Measurements from ENCODE around the gene BTBD16. TPM values are rescaled to one million over a fixed set of nuclear protein-coding genes. Genes with fewer than 3 reads are reported as not detected.

The BTBD16 gene
- total RNA-seq, 1 donor = not detected

- Histone ChIP-seq H3K27me3 (ENCODE audit: insufficient read depth, low read length) (no peaks in the 10 kb centered on the region), H3K4me3 (ENCODE audit: low read length) (no peak overlapping the region), H3K9me3 (ENCODE audit: low read depth, low read length) (no peaks in the 10 kb centered on the region), H3K4me1 (ENCODE audit: insufficient read depth, low read length) (no peaks in the 10 kb centered on the region)
Observed at GRCh38 chr10:122343135-122343800, 72.2 kb downstream of the BTBD16 start.

DNA sequence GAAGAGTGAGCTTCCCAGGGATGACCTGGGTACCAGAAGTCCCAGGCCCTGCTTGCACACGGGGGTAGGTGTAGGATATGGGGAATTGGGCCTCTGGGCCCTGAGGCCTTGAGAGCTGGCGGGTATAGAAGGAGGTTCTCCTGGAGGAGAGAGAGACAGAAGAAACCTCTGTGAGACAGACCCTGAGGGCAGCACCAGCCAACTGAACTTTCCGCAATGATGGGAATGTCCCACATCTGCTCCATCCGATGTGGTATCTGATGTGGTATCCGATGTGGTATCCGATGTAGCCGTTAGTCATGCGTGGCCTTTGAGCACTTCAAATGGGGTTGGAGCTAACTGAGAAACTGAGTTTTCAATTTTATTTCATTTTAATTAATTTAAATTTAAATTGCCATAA lies 72.8 kb downstream of the BTBD16 start:
- H3K4me1 ChIP-seq (ENCODE audit: insufficient read depth, low read length) = no peaks in the 10 kb centered on the region

GRCh38 chr10:122344741-122345258 lies 73.7 kb downstream of the BTBD16 start:
- Histone ChIP-seq H3K4me1 (ENCODE audit: insufficient read depth, low read length) (no peaks in the 10 kb centered on the region), H3K4me3 (ENCODE audit: low read length) (no peak overlapping the region), H3K9me3 (ENCODE audit: low read depth, low read length) (no peaks in the 10 kb centered on the region)

More for the DNA sequence above, 72.8 kb downstream of the BTBD16 start:
- Histone ChIP-seq H3K4me3 (ENCODE audit: low read length) (no peak overlapping the region), H3K9me3 (ENCODE audit: low read depth, low read length) (no peaks in the 10 kb centered on the region), H3K27me3 (ENCODE audit: insufficient read depth, low read length) (no peaks in the 10 kb centered on the region)

GRCh38 chr10:122346326-122346950 lies 75.3 kb downstream of the BTBD16 start:
- H3K9me3 ChIP-seq (ENCODE audit: low read depth, low read length) = no peaks in the 10 kb centered on the region
- no peaks in the 10 kb centered on the region for H3K4me1 ChIP-seq (ENCODE audit: insufficient read depth, low read length)
- H3K4me3 ChIP-seq (ENCODE audit: low read length) = no peak overlapping the region
- H3K27me3 ChIP-seq (ENCODE audit: insufficient read depth, low read length) = no peaks in the 10 kb centered on the region

More at GRCh38 chr10:122344741-122345258, 73.7 kb downstream of the BTBD16 start:
- no peaks in the 10 kb centered on the region for H3K27me3 ChIP-seq (ENCODE audit: insufficient read depth, low read length)

DNA sequence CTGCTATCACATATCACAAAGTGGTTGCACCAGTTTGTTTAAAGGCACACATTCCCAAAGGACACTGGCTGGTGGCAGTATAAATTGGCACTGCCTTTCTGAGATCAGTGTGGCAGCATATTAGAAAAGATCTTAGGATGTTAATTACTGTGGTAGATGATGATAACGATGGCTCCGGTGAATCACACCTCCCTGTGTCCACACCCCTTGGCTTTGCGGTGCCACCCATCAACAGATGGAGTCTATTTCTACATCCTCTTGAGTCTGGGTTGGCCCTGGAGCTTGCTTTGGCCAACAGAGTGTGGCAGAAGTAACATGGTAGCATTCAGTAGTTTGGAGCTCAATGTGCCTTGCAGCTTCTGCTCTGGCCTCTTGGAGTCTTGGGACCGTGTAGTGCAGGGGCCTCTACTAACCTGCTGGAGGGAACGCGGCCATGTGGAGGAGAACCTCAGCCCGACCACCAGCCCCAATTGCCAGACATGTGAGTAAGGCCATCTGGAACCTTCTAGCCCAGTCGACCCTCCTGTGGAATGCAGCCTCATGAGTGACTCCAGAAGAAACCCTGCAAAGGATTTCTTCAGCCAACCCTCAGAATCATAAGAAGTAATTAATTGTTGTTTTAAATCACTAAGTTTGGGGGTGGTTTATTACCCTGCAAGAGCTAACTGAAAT lies 76.2 kb downstream of the BTBD16 start:
- H3K4me1 ChIP-seq (ENCODE audit: insufficient read depth, low read length) = no peaks in the 10 kb centered on the region
- H3K4me3 ChIP-seq (ENCODE audit: low read length) = no peak overlapping the region
- H3K9me3 ChIP-seq (ENCODE audit: low read depth, low read length) = no peaks in the 10 kb centered on the region
- no peaks in the 10 kb centered on the region for H3K27me3 ChIP-seq (ENCODE audit: insufficient read depth, low read length)

DNA sequence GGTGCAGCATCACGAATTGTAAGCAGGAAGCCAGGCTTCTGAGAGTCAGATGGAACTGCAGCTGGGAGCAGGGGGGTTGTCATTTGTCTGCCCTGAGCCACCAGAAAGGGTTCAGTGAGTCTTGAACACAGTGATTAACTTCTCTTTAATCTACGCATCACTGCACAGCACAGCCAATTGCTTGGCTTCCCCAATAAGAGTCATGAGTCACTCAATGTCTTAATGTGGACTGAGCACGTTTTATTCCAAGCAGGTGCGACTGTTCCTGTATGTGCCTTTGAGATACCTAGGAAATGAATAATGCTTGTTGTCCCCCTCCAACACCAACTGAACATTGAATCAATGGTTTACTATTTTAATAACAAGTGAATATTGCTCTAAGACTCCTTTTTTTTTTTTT lies 77.4 kb downstream of the BTBD16 start:
- H3K4me3 ChIP-seq (ENCODE audit: low read length) = no peak overlapping the region
- no peaks in the 10 kb centered on the region for H3K9me3 ChIP-seq (ENCODE audit: low read depth, low read length)
- H3K27me3 ChIP-seq (ENCODE audit: insufficient read depth, low read length) = peaks cover 2% of the 10 kb centered on the region
- H3K4me1 ChIP-seq (ENCODE audit: insufficient read depth, low read length) = no peaks in the 10 kb centered on the region

DNA sequence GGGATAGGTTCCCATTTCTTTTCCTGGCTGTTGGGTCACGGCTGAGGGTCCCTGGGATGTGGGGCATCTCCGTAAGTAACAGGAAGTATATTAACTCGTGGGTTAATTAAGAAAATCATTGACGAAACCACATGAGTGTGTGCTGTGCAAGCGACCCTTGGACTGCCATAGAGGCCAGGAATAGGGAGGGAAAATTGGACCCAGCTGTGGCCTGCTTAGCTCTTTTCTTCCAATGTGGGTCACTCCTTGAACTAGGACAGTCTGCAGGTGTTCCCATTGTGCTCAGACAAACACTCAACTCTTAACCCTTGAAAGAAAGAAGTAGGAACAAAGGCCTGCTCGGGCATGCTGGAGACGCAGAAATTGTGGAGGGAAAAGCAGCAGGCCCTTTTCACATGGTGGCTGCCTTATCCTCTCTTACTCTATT lies 77.9 kb downstream of the BTBD16 start:
- Histone ChIP-seq H3K4me1 (ENCODE audit: insufficient read depth, low read length) (no peaks in the 10 kb centered on the region), H3K9me3 (ENCODE audit: low read depth, low read length) (no peaks in the 10 kb centered on the region), H3K27me3 (ENCODE audit: insufficient read depth, low read length) (peaks cover 2% of the 10 kb centered on the region), H3K4me3 (ENCODE audit: low read length) (no peak overlapping the region)

DNA sequence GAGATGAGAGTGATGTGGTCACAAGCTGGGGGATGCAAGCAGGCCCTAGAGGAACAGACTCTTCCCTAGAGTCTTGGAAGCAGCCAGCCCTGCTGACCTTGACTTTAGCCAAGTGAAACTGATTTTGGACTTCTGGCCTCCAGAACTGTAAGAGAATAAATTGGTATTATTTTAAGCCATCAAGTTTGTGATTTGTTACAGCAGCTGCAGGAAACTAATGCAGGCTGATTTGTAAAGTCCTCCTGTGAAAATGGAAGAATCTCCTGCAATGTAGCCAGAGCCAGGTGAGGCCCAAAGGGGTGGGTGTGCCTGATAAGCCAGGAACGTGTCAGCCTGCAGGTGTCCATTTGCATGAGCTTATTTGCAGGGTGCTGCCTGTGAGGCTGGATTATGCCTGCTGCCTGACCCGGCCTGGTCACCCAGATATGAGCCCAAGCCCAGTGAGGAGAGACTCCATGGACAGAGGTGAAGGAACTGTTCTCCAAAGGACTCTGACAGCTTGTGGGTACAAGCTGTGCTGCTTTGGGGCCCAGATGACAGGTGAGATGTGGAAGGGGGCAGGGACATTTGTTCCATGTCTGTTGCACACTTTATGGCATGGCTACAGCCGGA lies 78.8 kb downstream of the BTBD16 start:
- H3K27me3 ChIP-seq (ENCODE audit: insufficient read depth, low read length) = peaks cover 2% of the 10 kb centered on the region
- no peaks in the 10 kb centered on the region for H3K9me3 ChIP-seq (ENCODE audit: low read depth, low read length)
- no peak overlapping the region for H3K4me3 ChIP-seq (ENCODE audit: low read length)
- no peaks in the 10 kb centered on the region for H3K4me1 ChIP-seq (ENCODE audit: insufficient read depth, low read length)

GRCh38 chr10:122350893-122351292 lies 79.8 kb downstream of the BTBD16 start:
- Histone ChIP-seq H3K4me1 (ENCODE audit: insufficient read depth, low read length) (no peaks in the 10 kb centered on the region), H3K9me3 (ENCODE audit: low read depth, low read length) (no peaks in the 10 kb centered on the region), H3K4me3 (ENCODE audit: low read length) (no peak overlapping the region), H3K27me3 (ENCODE audit: insufficient read depth, low read length) (peaks cover 2% of the 10 kb centered on the region)

DNA sequence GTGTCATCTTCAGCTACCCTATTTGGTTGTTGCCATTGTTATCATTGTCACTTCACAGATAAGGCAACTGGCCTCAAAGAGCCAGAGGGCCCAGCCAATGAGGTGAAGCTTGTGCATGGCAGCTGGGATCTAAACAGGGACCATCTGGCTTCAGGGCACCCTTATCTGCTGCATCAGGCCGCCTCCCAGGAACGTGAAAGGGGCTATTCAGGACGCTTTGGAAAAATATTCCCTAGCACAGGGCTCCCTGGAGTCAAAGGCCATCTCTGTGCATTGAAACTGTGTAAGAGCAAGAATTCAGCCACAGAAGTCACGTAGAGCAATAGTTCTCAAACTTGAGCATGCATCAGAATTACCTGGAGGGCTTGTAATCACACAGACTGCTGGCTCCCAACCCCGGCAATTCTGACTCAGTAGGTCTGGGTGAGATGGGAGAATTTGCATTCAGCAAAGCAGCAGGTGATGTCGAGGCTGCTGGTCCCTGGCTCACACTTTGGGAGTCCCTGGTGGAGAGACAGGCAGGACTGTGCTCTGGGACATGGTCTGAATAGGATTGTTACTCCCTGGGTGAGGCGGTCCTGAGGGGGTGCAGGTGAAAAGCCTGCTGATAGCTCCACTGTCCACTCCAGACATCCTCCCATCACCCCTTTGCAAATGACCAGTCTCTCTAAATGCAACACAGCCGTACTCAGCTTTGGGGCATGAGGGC lies 81.9 kb downstream of the BTBD16 start:
- Histone ChIP-seq H3K4me3 (ENCODE audit: low read length) (no peak overlapping the region), H3K27me3 (ENCODE audit: insufficient read depth, low read length) (peaks cover 2% of the 10 kb centered on the region), H3K9me3 (ENCODE audit: low read depth, low read length) (no peaks in the 10 kb centered on the region), H3K4me1 (ENCODE audit: insufficient read depth, low read length) (no peaks in the 10 kb centered on the region)

DNA sequence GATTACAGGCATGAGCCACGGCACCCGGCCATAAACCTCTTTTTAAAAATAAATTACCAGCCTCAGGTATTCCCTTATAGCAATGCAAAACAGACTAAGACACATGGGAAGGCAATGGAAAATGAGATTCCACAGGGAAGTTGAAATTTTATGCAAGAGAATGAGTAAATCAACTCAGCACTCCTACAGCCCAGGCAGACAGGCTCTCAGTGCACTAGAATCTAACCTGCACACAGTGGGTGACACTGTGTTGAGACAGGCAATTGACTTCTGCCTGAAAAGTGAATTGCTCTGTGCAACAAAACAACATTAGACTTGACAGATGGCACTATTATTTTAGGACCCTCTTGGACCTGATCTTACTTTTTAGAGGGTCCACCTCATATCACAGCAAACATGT lies 83.3 kb downstream of the BTBD16 start:
- Histone ChIP-seq H3K4me3 (ENCODE audit: low read length) (no peak overlapping the region), H3K4me1 (ENCODE audit: insufficient read depth, low read length) (no peaks in the 10 kb centered on the region), H3K27me3 (ENCODE audit: insufficient read depth, low read length) (peaks cover 2% of the 10 kb centered on the region), H3K9me3 (ENCODE audit: low read depth, low read length) (peaks cover 4% of the 10 kb centered on the region)

DNA sequence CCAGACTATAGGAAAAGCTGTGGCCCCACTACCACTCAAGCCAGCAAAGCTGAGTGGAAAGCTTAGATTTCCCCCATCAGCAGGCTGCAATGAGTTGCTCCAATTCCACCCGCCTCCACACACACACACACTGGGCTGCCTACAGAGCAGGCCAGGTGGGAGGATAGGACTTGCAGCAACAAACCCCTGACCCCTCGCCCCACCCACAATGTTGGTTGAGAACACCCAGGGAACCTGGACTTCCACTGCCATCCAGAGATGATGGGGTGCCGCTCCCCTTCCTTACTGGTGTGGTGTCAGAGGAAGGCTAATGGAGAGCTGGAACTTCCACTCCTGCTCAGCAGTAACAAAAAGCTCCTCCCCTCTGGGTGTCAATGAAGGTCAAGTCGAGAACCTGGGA lies 86.6 kb downstream of the BTBD16 start:
- H3K4me1 ChIP-seq (ENCODE audit: insufficient read depth, low read length) = no peaks in the 10 kb centered on the region
- H3K4me3 ChIP-seq (ENCODE audit: low read length) = no peak overlapping the region
- peaks cover 4% of the 10 kb centered on the region for H3K9me3 ChIP-seq (ENCODE audit: low read depth, low read length)
- H3K27me3 ChIP-seq (ENCODE audit: insufficient read depth, low read length) = peaks cover 2% of the 10 kb centered on the region

- H3K27me3 ChIP-seq (ENCODE audit: insufficient read depth, low read length) = no peaks in the 10 kb centered on the region
- no peak overlapping the region for H3K4me3 ChIP-seq (ENCODE audit: low read length)
- H3K4me1 ChIP-seq (ENCODE audit: insufficient read depth, low read length) = no peaks in the 10 kb centered on the region
- peaks cover 4% of the 10 kb centered on the region for H3K9me3 ChIP-seq (ENCODE audit: low read depth, low read length)
Observed at GRCh38 chr10:122359621-122360020, 88.5 kb downstream of the BTBD16 start.

DNA sequence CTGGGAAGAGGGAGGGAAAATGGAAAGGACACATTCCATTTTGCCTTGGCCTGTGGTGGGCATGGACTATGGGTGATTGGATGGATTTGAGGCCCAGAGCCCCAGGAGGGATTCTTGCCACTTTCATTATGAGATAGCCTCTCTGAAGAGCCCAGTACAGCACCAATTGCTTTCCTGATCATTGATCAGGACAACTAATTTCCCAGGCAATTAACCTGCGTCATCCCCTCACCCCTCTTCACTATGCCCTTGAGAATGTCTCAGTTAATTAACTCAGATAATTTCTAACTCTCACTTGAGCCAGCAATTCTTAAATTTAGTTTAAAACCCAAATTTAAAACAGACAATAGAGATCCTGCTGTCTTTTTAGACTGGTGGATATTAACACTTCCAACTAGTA lies 90.0 kb downstream of the BTBD16 start:
- H3K9me3 ChIP-seq (ENCODE audit: low read depth, low read length) = peaks cover 4% of the 10 kb centered on the region
- no peak overlapping the region for H3K4me3 ChIP-seq (ENCODE audit: low read length)
- H3K4me1 ChIP-seq (ENCODE audit: insufficient read depth, low read length) = no peaks in the 10 kb centered on the region
- H3K27me3 ChIP-seq (ENCODE audit: insufficient read depth, low read length) = no peaks in the 10 kb centered on the region
